Measurements from ENCODE around the gene ADCY1.

The ADCY1 gene

DNA sequence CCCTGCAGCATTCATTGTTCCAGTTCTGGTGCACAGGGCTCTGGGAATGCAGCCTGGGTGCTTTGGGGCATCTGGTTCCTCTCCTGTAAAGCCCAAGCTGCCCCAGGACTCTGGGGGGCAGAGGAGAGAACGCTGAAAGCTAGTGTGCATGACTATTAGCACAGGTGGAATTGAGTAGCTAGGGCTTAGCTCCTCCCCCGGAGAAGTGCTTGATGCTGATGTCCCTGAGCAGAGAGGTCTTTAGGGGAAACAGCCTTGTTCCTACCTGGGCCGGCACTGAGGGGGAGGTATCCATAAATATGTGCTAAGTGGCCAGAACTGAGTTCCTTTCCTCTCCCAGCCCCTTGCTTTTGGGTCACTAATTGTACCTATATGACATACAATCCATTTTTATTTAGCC, 3.9 kb downstream of the ADCY1 start:
- DNase-seq, result no peak

DNA sequence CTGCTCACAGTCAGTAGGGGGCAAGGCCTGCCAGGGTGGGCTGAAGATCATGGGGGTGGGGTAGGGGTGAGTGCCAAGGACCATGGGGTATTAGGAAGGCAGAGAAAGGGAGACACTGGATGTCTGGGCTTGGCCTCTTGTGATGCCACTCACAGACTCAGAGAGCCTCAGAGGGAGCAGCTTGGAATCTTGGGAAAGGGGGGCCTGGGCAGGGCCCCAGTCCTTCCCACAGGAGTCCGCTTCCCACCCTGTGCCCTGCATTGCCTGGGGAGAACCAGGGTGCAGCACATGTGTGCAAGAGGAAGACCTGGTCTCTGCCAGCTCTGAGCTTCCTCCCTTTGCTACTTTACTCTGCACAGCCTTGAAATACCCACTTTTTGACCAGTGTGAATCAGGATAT, 4.3 kb downstream of the ADCY1 start:
- no peak for DNase-seq

DNA sequence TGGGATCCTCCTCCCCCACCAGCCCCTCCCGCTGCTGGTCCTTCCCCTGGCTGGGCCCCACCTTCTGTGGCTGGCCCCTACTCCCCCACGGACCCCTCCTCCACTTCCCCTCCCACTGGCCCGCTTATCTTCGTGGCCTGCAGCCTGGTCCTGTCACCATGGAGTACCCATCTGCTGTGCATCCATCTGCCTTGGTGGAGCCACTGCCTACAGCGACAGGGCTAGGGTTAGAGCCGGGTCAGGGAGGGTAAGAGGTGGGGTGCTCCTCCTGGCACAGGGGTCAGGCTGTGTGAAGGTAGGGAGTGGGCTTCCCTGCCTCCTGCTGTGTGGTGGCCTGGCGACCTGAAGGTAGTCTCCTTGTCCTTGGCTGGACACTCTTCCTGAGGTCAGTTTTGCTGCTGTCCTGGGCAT, 5.2 kb downstream of the ADCY1 start:
- no peak for DNase-seq

DNA sequence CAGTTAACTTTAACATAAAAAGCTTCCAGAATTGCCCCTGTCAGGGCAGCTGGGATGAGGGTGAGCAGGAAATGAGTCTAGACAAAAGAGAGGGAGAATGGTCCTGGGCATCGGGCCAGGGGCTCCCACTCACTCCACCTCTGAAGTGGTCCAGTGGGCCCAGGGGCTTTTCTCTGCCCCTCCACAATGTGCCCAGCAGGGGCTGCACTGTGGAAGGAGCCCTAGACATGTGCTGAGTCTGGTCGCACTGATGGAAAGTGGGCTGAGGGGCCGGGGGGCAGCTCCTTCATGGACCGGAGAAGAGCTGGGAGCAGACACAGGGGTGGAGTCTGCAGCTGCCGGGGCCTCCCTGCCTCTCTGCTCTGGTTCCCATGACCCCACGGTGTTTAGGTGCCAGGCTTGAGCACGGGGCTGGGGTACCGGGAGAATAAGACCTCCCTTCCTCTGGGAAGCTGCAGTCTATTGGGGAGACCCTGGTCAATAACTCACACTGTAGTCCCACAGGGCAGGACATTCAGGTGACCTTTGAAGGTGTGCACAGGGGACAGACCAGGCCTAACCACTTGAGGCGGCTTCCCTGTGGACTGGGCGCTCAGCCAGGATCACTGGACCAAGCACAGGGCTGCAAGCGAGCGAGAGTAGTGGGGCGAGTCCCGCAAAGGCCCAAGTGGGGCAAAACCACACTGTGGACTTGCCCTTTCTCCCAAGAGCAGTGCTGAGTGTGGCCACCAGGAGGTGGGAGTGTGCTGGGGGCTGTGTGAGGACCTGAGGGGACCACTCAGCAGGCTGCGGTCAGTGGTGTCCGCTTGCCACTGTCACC, 6.1 kb downstream of the ADCY1 start:
- no peak for DNase-seq

DNA sequence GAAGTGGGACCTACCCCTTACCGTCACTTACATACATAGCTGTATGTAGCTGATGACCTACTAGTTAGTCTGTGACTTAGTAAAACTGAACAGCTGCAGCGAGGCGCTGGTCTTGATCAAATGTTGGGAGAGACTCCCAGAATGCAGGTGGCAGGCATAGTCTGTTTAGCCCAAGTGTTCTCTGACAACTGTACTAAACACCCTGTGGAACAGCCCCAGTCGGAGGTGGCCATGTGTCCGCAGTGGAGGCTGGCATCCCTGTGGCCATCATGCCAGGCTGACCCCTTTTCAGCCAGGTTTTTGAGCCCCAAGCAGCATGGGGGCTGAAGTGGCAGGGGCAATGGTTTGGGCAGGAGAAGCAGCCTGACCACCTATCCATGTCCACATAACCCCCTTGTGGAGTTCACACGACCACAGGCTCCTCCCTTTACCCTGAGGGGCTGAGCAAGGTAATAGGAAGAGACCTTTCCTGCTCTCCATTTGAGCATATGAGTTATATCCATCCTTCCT, 7.2 kb downstream of the ADCY1 start:
- DNase-seq, result no peak

DNA sequence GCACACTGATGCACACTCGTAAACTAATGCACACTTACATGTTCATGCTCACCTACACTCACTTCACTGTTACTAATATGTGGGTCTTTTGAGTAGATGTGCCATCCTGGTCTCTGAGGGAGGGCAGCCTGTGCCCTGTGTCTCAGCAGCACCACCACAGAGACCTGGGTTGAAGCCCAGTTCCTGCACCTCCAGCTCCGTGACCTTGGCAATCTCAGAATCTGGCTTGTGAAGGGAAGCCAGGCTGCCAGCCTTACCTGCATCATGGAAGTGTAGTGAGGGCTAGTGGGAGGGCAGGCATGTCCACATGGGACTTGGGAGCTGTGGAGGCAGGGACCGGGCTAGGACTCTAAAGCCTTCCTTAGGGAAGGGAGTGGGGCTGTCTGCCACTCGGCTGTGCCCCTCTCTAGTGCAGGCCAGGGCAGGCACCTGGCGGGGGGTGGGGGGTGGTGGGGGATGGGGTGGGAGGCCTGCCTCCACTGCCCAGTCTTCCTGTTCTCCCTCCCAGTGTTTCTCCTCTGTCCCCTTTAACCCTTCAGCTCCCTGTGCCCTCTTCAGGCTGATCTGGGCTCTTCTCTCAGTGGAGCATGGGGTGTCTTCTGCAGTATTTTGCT, 8.1 kb downstream of the ADCY1 start:
- no peak for DNase-seq

DNA sequence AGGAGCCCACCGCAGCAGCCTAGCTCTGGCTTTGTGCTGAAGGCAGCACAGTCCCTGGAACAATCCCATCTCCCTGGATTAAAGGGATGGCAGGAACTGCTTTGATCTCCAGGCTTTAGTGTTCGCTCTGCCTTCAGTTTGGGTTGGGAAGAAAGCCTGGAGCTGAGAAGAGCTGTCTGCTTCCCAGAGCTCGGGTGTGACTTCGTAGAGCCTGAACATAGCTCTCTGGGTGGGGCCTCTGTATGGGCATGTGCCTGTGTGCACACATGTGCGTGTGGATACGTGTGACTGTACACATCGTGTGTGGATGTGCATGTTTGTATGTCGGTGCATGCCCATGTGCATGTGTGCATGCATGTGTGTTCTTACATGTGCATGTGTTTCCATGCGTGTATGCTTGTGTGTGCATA, 8.7 kb downstream of the ADCY1 start:
- DNase-seq, result no peak

DNA sequence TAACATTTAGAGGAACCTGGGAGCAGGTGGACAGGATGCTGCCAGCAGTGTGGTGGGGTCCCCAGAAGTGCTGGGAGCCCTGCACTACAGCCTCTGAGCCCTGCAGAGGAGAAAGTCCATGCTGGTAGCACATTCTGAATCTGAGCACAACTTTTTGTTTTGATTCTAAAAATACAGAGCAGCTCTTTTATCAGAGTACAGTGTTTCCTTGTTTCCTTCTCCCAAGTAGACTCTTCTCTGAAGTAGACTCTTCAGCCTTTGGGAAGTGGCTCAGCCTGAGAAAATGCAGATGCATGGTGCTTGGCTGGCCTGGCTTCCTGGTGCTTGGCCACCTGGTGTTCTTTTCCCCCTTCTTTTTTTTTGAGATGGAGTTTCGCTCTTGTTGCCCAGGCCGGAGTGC, 9.1 kb downstream of the ADCY1 start:
- DNase-seq, result no peak

DNA sequence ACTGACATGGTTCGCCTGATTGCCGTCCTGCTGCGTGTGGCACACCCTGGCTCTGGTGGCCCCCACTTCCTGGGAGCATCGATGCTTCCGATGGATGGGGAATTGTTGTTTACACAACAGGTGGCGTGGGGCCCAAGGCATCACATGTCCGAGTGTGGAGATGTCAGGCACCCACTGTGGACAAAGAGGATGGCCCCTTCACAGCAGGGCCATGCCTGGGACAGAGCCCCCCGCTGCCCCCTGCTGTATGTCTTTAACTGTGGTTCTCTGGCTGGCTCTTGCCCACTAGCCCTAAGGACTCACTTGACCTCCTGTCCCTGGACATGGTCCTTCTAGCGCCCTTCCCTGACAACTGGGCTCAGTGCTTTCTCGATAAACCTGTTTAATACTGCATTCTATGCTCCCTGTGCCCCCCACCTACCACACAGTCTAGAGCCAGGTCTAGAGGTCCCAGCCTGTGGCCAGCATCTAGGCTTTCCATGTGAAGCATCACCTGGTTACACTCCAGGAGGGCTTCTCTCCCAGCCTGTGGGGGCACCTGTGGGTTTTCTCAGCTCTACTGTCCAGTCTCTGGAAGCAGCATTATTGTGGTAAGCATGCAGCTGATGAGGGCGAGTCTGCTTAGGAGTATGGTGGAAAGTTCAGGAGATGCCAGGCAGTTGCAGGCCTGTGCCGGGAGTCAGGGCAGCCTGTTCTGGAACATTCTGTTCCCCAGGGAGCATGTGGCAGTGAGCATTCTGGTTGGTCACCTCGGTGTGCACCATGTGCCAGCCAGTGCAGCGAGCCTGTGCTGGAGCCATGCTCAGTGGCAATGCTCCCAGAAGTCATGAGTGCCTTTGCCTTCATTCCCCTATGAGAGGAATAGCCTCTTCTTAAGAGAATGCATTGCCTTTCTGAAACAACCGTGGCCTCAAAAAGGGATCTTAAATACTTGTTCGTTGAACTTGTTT, 10.4 kb downstream of the ADCY1 start:
- DNase-seq, result no peak

DNA sequence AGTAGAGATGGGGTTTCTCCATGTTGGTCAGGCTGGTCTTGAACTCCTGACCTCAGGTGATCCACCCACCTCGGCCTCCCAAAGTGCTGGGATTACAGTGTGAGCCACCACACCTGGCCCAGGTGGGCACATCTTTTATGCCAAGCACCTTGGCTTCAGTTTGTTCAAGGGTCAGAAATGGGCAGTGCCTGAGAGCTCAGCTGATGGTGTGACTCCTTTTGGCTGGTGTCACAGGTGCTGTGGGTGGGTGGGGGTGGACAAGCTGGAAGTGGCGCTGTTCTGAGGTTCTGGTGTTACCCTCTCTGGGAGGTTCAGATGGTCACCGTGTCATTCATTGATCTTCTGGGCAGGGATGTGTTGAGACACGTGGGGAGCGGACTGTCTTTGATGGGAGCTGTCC, 11.5 kb downstream of the ADCY1 start:
- DNase-seq, result no peak

DNA sequence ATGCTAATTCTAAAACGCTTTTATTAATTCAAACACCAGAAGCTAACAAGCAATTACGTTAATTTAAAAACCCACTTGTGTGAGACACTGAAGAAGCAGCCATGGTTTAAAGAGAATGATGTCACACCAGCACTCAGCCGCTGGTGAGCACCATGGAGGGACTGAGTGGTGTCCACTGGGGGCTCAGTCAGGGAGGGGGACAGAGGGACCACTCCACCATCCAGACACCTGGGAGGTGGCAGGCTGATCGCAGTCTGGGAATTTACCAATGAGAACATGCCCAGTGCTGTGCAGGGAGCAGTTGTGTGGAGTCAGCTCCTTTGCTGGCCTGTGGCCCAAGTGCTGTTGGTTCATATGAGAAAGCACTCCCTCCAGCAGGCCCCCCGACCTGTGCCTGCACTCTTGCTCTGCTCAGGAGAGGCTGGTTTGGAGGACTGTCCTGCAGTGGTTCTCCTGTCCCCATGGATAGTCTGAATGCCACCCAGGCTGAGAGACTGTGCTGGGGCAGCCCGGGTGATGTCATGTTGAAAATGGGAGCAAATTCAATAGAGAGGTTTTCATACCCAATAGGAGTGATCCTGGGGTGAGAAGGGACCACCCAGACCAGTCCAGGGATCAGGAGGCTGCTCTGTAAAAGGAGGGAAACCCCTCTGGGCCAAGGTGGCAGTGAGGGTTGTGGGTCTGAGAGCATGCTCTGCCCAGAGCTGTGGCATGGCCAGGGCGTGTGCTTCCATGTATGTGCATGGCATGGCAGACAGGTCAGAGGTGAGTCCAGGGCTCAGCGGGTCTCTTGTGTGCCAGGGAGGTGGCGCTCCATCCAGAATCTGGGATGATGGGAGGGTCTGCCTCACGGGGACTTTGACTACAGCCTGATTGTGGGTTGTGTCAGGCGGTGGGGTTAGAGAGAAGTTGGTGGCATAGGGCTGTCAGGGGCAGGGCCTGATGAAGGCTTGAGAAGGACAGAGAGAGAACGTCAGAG, 12.7 kb downstream of the ADCY1 start:
- no peak for DNase-seq

DNA sequence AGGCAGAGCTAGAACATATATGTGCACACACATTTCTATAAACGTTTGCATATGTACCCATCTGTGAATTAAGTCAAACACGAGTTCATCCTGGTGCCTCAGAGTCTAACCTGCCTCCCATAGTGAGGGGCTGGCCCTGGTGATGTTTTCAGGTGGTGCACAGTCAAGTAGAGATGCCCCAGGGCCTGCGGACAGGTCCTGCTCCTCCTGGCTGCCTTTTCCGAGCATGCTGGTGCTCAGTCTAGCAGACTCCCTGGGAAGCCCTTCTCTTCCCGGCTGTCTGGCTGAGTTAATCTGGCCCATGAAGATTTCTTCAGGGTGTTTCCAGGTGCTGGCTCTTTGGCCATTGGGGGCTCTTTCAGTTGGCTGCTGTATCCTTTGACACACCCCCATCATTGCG, 14.3 kb downstream of the ADCY1 start:
- no peak for DNase-seq

DNA sequence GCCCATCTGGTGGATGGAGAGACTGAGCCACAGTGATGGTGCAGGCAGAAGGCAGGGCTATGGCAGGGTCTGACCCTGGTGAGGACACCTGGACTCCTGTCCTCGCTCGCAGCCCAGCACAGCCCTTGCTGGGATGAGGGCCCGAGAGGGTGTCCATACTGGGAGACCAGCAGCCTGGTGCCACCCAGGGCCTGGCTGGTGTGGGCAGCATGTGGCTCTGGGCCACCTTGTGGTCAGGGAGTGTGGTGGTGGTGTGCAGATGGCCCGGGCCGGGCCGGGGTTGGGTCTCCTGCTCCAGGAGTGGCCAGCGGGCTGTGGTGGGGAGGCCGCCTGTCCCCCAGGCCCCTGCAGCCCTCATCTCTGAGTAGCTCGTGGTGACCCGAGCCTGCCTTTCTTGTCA, 14.9 kb downstream of the ADCY1 start:
- no peak for DNase-seq

DNA sequence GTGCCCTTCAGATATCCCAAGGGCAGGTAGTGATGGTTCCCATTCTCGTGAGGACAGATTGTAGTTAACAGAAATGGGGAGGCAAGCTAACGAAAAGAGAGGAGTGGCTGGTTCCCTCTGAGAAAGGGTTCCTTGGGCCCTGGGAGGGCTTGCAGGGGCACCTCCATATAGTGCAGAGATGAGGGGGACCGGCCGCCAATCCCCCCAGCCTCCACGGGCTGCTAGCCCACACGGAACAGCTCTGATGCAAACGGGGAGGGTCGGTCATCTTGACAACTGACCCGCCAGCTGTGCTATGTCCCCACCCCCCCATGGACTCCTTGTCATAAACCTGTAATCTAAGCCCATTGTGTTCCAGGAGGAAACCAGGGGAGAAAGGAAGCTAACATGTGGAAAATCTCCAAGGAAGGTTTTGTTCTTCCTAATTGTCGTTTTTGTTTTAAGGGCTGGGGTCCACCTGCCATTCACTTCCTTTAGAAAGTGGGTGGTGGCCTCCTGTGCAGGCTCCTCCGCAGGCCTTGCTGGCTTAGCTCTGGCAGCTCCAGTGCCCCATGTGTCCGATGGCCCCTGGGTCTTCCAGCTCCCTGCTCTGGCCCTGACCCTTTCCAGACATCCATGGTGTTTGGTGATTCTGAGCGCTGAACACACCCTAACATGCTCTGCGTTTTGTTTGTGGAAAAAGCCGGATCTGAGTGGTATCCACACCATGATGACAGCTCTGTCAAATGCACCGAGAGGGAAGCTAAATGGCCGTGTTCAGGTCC, 15.9 kb downstream of the ADCY1 start:
- DNase-seq, result no peak

DNA sequence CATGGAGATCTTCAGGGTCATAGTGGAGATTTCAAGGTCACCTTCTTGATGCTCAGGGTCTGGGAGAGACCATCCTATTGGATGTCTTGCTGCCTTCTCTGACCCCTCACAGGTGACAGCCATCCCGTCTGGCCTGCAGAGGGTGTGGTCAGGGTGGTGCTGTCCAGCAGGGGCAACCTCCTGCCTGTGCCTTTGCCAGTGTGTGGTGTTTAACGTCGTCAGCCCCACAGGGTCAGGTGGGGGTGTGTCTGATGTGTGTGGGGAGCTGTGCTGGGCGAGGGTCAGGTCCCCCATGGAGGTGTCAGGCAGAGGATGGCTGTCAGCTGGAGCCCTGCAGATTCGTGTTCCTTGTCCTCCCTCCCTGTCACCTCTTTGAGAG, 16.5 kb downstream of the ADCY1 start:
- DNase-seq, result no peak

DNA sequence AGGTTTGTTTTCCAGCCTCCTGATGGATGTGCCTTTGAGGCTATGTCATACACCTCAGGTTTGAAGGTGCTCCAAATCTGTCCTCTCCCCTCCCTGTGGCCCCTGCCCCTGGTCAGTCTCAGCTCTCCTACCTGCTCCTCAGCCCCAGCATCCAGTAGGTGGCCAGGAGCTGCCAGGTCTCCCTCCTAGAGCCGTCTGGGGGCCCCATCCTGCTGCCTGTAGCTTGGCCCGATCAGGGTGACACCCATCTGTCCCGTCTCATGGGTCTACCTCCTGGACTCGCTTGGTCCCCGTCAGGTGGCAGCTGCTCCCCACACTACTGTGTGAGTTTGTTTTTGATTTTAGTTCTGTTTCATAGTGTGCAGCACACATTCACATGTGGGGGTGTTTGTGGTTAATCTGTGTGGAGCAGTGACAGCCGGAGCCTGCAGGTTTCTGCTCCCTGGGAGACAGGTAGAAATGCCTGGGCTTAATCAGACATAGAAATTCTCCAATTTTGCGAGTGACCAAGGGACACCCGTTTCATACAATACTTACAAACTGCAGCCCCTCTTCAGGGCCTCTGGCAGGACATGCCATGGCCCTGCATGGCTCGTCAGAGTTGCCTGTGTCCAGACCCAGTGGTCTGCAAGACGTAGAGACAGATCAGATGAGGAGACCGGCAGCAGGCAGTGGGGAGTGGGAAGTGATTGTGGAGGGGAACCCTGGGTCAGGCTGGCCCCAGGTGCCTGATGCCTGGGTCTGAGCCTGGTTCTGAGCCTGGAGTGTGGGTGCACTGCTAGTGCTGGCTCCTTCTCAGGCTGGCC, 17.1 kb downstream of the ADCY1 start:
- DNase-seq, result no peak

DNA sequence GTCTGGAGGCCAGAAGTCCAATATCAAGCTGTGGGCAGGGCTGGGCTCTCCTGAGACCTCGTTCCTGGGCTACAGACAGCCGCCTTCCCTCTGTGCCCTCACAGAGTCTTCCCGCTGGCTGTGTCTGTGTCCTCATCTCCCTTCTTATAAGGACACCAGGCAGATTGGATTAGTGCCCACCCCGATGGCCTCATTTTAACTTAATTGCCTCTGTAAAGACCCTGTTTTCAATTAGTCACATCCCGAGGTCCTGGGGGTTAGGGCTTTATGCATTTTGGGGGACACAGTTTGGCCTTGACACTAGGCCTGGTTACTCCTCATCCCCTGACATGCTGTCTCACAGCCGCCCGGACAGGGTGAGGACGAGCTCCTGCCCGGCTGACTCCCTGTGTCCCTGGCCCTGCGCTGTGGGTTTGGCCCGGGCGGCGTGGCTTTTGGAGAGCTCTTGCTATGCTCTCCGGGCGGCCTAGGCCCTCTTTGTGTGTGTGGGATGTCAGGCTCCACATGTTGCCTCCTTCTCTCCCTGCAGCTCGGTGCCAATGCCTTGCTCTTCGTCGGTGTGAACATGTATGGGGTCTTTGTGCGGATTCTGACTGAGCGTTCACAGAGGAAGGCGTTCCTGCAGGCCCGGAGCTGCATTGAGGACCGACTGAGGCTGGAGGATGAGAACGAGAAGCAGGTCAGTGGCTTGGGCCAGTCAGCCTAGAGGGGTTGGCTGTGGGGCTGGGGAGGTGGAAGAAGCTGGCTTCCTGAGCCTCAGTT, 18.2 kb downstream of the ADCY1 start:
- no peak for DNase-seq

DNA sequence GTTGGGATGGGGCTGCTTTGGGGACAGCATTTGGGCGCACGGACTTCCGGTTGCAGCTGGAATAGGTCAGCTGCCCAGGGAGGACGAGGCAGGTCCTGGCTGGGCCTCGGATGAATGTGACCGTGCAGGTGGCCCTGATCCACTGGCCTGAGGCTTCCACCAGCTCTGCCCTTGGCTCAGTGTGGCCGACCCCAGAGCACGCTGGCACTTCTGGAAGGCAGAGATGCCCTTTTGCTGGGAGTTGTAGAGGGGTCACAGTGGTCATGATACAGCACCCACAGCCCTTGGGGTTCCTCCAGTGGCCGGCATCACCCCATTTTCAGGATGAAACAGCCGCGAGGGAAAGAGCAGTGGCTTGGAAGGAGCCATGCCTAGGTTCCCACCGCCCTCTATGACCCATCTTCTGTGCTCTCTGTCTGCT, 19.0 kb downstream of the ADCY1 start:
- DNase-seq, result no peak

DNA sequence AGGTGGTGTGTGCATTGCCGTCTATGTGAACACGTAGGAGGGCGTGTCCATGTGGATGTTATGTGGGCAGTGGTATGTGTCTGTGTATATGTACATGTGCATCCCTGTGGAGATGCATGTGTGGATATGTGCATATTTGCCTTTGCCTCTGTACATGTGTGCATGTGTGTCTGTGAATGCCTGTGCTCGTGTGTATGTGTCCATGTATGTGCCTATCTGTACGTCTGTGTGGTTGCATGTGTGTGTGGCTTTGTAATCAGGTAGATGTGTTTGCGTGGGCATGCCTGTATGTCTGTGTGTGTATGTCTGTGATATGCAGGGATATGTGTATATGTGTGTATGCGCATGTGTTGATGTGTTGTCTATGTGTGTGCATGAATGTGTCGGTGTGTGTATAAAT, 19.7 kb downstream of the ADCY1 start:
- DNase-seq, result no peak

Measured in kidney glomerular epithelial cell (primary cell).